ENCODE data around the gene TJAP1.
A peak's percentile ranks its signal among the peaks of the same experiment; 100 is the strongest.

Gene TJAP1, protein sequence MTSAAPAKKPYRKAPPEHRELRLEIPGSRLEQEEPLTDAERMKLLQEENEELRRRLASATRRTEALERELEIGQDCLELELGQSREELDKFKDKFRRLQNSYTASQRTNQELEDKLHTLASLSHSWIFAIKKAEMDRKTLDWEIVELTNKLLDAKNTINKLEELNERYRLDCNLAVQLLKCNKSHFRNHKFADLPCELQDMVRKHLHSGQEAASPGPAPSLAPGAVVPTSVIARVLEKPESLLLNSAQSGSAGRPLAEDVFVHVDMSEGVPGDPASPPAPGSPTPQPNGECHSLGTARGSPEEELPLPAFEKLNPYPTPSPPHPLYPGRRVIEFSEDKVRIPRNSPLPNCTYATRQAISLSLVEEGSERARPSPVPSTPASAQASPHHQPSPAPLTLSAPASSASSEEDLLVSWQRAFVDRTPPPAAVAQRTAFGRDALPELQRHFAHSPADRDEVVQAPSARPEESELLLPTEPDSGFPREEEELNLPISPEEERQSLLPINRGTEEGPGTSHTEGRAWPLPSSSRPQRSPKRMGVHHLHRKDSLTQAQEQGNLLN

DNA sequence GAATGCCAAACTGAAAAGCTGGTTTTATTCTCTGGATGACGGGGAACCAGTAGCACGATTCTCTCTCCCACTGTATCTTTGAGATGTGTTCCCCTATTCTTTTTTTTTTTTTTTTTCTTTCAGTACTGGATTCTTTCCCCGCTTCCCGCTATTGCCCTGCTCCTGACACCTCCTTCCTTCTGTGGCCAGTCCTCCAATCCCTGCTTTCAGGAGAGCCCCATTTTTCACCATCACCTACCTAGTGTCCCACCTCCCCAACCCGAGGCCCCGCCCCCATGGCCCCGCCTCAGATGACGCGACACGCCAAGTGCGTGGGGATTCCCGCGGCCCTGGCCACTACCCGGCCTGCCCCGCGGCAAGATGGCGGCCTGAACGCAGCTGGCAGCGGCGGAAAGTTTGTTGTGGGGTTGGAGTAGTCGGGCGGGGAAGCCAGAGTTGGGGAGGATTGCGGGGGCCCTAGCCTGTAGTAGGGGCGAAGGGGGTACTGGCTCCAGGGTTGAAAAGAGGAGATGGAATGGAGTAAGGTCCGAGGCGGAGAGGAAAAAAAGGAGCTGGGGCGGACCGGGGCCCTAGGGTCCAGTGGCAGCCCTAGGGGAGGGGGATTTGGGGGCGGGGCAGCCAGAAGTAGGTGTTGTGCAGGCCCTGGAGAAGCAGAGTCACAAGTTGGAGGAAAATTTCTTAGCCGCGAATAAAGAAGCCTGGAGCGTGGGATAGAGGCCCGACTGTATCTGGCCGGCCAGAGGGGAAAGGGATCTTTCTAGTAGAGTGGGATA lies at the start of gene TJAP1:
Gene TJAP1 (plus strand): TSS at position 336 of the 773 bp plus-strand sequence. CDS start 21,432 bp downstream, outside the sequence.
- peak; percentile 96 to 98 for DNase-seq (ENCODE audit: low read depth in 2 of 2, low spot score in 1 of 2)

DNA sequence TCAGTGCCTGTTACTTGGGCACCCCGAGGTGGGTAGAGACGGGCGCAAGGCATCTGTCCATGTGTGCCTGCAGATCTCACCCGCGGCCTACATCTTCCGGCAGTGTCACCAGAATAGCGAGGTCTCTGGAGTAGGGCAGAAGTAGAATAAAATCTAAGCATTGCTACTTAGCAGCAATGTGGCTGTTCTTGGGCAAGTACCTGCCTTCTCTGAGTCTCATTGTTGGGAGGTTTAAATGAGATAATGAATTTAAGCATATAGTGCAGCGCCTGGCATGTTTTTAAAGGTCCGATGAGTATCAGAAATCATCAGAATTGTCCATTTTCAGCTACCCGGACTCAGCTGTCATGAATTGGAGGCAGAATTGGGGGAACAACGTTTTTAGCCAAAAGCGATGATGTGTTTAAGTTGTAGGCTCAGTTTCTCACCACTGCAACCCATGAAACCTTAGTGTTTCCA lies 49.2 kb upstream of the TJAP1 start:
- DNase-seq (ENCODE audit: low read depth in 2 of 2, low spot score in 1 of 2), result peak in 1 of 2 donors; percentile 2

DNA sequence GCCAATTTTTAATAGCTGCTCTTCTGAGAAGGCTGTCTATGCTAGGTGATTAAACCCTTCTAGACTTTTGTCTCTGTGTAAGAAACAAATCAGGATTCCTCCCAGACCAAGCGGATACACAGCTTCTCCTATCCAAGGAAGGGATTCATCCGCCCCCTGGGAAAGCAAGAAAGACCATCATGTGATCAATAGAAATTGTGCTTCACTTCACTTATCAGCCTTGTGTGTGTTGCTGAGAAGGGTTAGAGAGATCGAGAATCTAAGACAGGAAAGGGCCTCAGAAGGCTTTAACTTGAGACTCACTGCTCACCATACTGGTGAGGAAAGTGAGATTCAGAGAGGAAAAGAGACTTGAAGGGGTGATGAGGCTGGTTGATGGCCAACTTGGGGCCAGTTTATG lies 48.5 kb upstream of the TJAP1 start:
- DNase-seq (ENCODE audit: low read depth in 2 of 2, low spot score in 1 of 2), result no peak

DNA sequence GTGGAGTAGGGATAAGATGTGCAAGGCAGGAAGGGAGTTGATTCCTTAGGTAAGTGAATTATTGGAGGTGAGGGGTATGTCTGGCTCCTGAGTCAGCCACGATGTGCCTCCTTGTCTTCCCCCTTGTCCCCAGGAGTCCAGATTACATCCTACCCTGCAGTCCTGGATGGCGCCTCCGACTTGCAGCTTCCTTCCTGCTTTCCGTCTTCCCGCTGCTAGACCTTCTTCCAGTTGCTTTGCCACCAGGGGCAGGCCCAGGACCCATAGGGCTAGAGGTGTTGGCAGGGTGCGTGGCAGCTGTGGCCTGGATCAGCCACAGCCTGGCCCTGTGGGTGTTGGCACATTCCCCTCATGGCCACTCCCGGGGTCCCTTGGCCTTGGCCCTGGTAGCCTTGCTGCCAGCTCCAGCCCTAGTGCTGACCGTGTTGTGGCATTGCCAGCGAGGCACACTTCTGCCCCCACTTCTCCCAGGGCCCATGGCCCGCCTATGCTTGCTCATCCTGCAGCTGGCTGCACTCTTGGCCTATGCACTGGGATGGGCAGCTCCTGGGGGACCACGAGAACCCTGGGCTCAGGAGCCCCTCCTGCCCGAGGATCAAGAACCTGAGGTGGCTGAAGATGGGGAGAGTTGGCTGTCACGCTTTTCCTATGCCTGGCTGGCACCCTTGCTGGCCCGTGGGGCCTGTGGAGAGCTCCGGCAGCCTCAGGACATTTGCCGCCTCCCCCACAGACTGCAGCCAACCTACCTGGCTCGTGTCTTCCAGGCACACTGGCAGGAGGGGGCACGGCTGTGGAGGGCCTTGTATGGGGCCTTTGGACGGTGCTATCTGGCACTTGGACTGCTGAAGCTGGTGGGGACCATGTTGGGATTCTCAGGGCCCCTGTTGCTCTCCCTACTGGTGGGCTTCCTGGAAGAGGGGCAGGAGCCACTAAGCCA lies 45.1 kb upstream of the TJAP1 start:
- no peak for DNase-seq (ENCODE audit: low read depth in 2 of 2, low spot score in 1 of 2)

DNA sequence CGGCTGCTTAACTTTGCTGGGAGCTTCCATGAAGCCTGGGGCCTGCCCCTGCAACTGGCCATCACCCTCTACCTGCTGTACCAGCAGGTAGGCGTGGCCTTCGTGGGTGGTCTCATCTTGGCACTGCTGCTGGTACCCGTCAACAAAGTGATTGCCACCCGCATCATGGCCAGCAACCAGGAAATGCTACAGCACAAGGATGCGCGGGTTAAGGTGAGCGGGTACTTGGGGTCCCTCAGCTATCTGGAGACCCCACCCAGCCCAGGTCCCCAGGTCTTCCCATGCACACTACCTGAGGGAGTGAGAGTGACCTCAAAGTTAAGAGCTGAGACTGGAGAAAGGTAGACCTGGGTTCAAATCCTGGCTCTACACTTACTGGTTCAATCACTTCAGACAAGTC lies 44.2 kb upstream of the TJAP1 start:
- no peak for DNase-seq (ENCODE audit: low read depth in 2 of 2, low spot score in 1 of 2)

DNA sequence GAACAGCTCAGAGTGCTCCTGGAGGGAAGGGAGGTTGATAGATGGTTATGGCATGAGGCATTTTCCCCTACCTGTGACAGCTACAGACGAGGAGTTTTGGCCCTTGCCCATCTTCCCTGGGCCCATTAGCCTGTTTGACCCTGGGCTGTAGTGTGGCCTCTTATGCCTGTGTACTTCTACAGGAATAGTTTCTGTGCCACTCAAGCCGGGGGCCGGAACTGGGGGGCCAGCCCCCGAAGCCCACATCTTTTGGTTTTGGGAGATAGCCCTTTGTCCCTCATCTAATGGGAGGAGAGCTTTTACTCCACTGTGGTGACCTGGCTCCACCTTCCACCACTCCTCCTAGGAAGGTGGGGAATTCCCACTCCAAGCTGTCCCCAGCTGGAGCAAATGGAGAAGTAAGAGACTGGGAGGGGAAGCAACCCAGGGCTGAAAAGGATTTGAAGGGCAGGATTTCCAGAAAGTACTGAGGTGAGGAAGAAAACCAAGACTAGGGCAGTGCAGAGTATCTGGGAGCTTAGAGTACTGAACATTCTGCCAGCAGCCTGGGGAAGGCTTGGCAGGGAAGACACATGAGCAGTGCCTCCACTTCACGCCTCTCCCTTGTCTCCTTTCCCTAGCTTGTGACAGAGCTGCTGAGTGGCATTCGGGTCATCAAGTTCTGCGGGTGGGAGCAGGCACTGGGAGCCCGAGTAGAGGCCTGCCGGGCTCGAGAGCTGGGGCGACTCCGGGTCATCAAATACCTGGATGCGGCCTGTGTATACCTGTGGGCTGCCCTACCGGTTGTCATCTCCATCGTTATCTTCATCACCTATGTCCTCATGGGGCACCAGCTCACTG lies 43.1 kb upstream of the TJAP1 start:
- no peak for DNase-seq (ENCODE audit: low read depth in 2 of 2, low spot score in 1 of 2)

DNA sequence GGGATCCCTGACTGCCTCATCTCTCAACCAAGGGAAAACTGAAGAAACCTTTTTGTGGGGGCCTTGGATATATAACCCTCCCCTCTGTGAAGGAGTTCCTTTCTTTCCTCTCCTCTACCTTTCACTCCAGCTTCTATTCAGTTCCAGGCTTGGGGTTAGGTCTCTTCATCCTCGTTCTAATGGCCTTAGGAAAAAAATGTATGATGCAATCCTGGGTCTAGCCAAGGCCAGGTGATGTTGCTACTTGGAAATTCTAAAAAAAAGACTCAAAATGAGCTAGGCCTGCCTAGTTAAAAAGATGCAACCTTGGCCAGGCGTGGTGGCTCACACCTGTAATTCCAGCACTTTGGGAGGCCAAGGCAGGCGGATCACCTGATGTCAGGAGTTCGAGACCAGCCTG lies 42.4 kb upstream of the TJAP1 start:
- no peak for DNase-seq (ENCODE audit: low read depth in 2 of 2, low spot score in 1 of 2)

DNA sequence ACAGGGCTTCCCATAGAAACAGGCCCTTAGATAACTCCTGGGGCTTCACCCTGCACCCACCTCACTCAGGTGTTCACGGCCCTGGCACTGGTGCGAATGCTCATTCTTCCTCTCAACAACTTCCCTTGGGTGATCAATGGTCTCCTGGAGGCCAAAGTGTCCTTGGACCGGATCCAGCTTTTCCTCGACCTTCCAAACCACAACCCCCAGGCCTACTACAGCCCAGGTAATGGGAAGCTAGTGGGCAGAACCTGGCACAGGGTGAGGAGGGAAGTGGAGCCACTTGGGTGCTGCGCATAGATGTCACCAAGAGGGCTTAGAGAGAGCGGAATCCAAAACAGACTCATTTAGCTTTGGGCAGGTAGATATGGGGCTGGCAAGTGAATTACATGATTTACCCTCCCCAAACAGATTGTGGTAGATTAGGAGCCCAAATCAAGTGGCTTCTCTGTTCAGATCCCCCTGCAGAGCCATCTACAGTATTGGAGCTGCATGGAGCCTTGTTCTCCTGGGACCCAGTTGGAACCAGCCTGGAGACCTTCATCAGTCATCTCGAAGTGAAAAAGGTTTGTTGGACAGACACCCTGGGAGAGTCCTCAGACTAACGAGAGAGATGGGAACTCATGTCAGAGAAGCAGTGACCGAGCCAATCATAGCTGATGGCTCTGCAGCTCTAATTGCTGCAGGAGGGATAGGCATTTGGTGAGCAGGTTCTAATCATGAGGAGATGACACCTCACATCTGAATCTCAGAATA lies 41.5 kb upstream of the TJAP1 start:
- no peak for DNase-seq (ENCODE audit: low read depth in 2 of 2, low spot score in 1 of 2)

DNA sequence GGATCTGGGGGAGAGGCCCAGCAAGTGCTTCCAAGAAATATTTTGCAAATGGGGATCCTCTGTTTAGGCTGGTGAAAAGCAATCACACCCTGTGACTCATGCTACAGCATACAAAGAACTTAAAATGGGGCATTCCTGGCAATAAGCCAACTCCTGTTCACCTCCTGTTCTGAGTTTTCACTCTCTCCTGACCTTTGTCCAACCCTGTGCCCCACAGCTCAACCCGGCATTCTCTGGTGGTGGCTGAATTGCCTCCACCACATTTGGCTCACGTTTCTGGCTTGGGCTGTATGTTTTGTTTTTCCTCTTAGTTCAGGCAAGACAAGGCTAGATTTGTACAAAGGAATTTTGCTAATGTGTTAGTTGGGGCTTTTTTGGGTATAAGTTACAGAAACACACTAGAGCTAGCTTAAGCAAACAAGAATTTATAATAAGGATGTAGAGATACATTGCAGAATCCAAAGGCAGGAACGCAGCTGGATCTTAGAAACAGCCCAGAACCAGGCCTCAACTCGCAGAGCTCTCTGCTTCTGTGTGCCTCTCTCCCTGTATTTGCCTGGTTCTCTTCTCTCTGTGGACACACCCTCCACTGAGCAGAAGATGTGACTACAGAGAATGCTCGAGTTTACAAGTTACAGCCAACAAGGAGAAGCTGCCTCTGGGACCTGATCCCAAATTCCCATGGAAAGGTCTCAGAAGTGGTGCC lies 40.6 kb upstream of the TJAP1 start:
- DNase-seq (ENCODE audit: low read depth in 2 of 2, low spot score in 1 of 2), result no peak

DNA sequence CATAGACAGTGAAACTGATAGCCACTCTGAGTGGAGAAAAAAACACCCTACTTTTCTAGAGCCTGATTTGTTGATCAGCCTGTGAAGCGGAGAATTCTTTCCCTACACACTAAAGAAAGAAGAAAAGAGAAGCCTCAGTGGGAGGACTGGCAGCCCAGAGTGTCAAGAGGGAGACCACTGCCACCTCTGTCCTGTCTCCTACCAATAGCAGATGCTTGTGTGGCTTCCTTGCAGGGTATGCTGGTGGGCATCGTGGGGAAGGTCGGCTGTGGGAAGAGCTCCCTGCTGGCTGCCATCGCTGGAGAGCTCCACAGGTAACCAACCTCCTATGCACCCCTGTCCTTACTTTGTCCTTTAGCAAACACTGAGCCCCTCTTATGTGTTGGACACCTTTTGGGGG lies 39.7 kb upstream of the TJAP1 start:
- DNase-seq (ENCODE audit: low read depth in 2 of 2, low spot score in 1 of 2), result no peak

DNA sequence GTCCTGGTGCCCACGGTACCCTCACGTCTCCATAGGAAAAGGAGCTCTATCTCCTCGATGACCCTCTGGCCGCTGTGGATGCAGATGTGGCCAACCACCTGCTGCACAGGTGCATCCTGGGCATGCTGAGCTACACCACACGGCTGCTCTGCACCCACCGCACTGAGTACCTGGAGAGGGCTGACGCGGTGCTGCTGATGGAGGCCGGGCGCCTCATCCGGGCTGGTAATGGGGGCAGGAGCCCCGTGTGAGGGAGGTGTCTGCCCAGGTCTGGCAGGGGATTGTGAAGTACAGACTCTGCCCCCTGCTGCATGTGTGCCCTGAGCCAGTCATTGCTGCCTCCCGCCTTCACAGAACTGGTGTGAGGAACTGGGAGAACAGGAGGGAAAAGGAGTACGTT lies 34.4 kb upstream of the TJAP1 start:
- DNase-seq (ENCODE audit: low read depth in 2 of 2, low spot score in 1 of 2), result no peak

DNA sequence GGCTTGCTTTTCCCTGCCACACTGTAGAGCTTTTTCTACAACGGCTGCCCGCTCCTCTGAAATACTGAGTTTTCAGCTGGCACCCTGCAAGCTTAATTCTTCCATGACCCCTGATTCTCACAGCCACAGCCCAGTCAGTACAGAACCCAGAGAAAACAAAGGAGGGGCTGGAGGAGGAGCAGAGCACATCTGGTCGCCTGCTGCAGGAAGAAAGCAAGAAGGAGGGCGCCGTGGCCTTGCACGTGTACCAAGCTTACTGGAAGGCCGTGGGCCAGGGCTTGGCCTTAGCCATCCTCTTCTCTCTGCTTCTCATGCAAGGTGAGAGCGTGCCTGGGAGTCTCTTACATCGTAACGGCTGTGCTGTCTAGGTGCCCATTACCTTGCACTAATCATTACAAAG lies 33.3 kb upstream of the TJAP1 start:
- no peak for DNase-seq (ENCODE audit: low read depth in 2 of 2, low spot score in 1 of 2)

DNA sequence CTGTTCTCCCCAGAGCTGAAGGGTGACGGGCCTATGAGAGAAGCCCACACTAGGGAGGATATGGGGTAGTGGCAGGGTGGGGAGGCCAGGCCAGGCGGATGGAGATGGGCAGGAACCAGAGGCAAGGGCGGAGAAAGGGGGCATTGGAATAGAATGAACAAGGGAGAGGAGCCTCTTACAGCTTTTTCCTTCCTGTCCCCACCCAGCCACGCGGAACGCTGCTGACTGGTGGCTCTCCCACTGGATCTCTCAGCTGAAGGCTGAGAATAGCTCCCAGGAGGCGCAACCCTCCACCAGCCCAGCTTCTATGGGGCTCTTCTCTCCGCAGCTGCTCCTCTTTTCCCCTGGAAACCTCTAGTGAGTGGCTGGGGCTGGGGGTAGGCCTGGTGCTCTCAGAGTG lies 32.8 kb upstream of the TJAP1 start:
- DNase-seq (ENCODE audit: low read depth in 2 of 2, low spot score in 1 of 2), result no peak

DNA sequence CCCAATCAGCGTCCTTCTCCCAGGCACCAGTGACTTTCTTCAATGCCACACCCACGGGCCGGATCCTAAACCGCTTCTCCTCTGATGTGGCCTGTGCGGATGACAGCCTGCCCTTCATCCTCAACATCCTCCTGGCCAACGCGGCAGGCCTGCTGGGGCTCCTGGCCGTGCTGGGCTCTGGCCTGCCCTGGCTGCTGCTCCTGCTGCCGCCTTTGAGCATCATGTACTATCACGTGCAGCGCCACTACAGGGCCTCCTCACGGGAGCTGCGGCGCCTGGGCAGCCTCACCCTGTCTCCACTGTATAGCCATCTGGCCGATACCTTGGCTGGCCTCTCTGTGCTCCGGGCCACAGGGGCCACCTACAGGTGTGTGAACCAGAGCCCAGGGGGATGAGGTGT lies 31.8 kb upstream of the TJAP1 start:
- DNase-seq (ENCODE audit: low read depth in 2 of 2, low spot score in 1 of 2), result no peak

DNA sequence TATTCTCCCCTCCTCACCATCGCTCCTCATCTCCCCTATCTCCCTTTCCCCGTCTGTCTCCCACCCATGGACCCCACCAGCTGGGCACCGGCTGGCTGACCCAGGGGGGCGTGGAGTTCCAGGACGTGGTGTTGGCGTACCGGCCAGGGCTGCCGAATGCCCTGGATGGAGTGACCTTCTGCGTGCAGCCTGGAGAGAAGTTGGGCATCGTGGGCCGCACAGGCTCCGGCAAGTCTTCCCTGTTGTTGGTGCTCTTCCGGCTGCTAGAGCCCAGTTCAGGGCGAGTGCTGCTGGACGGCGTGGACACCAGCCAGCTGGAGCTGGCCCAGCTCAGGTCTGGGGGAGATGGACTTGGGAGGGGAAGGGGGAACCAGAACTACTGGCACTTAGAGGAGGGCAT lies 29.8 kb upstream of the TJAP1 start:
- no peak for DNase-seq (ENCODE audit: low read depth in 2 of 2, low spot score in 1 of 2)

DNA sequence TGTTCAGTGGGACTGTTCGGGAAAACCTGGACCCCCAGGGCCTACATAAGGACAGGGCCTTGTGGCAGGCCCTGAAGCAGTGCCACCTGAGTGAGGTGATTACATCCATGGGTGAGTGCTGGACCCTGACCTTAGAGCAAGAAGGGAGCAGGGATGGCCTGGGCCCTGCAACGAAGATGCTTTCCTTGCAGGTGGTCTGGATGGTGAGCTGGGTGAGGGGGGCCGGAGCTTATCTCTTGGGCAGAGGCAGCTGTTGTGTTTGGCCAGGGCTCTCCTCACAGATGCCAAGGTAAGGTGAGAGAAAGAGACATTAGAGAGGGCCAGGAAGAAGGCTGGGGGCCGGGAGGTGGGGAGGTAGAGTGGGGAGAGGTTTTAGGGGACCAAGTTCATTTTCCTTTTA lies 28.5 kb upstream of the TJAP1 start:
- DNase-seq (ENCODE audit: low read depth in 2 of 2, low spot score in 1 of 2), result no peak

DNA sequence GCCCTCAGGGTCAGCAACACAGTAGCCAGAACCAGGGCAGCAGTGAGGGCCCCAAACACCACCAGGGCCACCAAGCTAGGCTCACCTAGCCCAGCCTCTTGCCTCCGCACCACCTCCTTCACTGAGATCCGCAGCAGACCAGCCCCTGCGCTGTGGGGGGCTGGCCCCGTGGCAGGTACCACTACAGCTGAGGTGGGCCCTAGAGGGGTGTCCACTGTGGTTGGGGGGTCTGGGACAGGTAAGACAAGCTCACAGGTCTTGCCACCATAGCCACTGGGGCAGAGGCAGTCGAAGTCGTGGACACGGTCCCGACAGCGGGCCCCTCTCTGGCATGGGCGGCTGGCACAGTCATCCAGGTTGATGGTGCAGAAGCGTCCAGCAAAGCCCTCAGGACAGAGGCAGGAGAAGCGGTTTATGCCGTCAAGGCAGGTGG lies 26.7 kb upstream of the TJAP1 start:
- DNase-seq (ENCODE audit: low read depth in 2 of 2, low spot score in 1 of 2), result no peak

DNA sequence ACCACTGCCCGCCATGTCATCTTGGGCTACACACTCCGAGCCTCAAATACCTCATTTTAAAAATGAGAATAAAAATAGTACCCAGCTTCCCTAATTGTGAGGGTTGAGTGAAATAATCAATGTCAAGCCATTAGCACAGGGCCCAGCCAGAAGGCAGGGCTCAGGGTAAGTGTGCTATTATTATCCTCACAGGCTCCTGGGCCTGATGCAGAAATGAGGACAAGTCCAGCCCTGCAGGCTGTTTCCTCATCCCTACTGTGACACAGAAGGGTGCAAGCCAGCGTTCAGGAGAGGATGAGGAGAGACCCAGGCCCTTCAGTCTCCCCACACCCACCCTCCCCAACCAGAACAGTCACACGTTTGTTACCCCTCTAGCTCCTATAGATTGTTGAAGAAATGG lies 26.0 kb upstream of the TJAP1 start:
- DNase-seq (ENCODE audit: low read depth in 2 of 2, low spot score in 1 of 2), result no peak

DNA sequence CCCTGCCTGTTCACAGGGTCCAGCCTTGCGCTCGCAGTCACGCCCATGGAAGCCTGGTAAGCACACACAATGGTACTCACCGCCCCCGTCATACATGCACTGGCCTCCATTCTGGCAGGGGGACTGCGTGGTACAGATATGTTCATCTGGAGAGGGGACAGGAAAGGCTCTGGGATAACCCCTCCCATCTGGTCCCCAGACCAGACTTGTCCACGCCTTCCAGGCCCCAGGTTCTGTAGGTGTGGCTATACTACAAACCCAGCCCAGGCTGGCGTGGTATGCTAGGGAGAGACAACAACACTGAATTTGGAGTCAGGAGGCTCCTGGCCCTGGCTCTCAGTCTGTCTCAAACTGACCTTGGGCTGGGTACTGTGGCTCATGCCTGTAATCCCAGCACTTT lies 25.4 kb upstream of the TJAP1 start:
- no peak for DNase-seq (ENCODE audit: low read depth in 2 of 2, low spot score in 1 of 2)
